Breast epithelium (tissue), 3 donors: ENCODE data around the gene AMOT.

Source experiments
- POLR2A ChIP-seq: fragments of 450-650 bp; IDR thresholded peaks from one replicate; pipeline ENCODE4 v1.6.1; 2016; ENCODE audit warnings: antibody characterized with exemption, mild to moderate bottlenecking, moderate library complexity
- TF ChIP-seq, protein P1 (sequence below), 3 donors: fragments of 450-650 bp; IDR thresholded peaks; one replicate each; pipeline ENCODE4 v1.5.1; 2016 to 2017; ENCODE audit warnings: antibody characterized with exemption in 3 of 3, mild to moderate bottlenecking in 3 of 3, moderate library complexity in 3 of 3

DNA sequence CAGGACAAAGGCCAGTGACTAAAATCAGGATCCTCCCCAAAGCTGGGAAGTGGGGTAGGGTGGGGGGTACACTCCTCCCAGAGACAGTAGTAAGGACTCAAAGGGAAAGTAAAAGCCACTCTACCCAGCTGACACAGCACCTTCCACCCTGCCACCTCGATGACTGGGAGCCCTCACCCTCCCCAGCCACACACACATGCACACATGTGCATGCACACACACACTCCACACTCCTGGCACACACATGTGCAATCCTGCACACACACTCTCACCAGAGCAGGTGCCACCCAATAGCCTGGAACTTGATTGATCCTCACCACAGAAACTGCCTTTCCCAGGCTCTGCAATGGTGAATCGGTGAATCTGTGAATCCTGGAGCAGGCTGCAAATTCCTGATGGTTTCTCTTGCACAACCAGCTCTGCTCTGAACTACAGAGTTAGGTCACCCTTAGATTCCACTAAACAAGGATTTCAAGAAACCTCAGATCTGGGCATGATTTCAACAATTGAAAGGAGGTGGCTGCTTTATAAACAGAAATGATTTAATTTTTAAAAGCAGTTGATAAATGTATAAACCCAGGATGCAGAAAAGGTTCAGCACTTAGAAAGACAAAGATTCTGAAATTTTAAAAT, 21.5 kb downstream of the AMOT start:
- TF ChIP-seq, protein P1, sequence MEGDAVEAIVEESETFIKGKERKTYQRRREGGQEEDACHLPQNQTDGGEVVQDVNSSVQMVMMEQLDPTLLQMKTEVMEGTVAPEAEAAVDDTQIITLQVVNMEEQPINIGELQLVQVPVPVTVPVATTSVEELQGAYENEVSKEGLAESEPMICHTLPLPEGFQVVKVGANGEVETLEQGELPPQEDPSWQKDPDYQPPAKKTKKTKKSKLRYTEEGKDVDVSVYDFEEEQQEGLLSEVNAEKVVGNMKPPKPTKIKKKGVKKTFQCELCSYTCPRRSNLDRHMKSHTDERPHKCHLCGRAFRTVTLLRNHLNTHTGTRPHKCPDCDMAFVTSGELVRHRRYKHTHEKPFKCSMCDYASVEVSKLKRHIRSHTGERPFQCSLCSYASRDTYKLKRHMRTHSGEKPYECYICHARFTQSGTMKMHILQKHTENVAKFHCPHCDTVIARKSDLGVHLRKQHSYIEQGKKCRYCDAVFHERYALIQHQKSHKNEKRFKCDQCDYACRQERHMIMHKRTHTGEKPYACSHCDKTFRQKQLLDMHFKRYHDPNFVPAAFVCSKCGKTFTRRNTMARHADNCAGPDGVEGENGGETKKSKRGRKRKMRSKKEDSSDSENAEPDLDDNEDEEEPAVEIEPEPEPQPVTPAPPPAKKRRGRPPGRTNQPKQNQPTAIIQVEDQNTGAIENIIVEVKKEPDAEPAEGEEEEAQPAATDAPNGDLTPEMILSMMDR (IDR thresholded peaks at IDR 0.05), result no peak
- no peak for TF ChIP-seq POLR2A
